ENCODE results near the gene CARS2.
"Not testable (repeated sequence)": the region's sequence is repeated elsewhere in the genome, so short reads cannot be mapped to it uniquely, and the experiment has no call there.

The CARS2 gene

GRCh38 chr13:110712081-110712848 is 6.3 kb upstream of the CARS2 start:
- FAIRE-seq (no peak), DNase-seq (ENCODE audit: low spot score) (peak; percentile 77)

DNA sequence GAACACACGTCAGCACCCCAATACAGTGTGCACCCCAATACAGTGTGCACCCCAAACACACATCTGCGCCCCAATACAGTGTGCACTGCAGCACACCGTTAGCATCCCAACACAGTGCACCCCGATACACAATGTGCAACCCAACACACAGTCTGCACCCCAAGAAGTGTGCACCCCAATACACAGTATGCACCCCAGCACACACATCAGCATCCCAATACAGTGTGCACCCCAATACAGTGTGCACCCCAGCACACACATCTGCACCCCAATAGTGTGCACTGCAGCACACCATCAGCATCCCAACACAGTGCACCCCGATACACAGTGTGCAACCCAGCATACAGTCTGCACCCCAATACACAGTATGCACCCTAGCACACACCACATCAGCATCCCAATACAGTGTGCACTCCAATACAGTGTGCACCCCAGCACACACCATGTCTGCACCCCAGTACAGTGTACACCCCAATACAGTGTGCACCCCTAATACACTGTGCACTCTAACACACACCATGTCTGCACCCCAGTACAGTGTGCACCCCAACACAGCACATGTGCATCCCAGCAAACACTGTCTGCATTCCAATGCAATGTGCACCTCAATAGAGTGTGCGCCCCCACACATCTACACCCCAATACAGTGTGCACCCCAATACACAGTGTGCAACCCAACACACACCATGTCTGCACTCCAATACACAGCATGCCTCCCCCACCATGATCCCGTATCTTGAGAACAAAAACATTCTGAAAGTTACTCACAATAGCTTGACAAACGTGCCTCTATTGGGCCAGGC is 855 bp upstream of the CARS2 start:
- FAIRE-seq (no peak), DNase-seq (ENCODE audit: low spot score) (no peak)

DNA sequence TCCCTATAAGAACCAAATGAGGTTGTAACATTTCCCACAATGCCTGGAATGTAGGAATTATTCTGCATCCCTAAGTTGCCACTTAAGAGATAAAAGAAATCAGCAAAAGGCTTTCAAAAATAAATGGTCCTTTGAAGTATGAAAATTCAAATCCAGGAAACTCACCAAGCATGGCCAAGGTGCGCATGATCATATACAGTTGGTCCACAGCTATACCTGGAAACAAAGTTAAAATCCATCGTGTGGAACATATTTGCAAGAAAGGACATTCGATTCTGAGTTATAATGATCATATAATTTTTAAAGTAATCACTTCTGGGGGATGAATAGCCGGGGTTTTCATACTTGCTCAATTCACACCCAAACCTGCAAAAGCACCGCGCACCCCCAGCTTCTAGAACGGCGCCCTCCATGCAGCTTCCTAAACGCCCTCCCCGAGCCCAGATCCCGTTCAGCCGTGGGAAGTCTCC is 525 bp downstream of the CARS2 start:
- DNase-seq (ENCODE audit: low spot score) (no peak), FAIRE-seq (no peak)

DNA sequence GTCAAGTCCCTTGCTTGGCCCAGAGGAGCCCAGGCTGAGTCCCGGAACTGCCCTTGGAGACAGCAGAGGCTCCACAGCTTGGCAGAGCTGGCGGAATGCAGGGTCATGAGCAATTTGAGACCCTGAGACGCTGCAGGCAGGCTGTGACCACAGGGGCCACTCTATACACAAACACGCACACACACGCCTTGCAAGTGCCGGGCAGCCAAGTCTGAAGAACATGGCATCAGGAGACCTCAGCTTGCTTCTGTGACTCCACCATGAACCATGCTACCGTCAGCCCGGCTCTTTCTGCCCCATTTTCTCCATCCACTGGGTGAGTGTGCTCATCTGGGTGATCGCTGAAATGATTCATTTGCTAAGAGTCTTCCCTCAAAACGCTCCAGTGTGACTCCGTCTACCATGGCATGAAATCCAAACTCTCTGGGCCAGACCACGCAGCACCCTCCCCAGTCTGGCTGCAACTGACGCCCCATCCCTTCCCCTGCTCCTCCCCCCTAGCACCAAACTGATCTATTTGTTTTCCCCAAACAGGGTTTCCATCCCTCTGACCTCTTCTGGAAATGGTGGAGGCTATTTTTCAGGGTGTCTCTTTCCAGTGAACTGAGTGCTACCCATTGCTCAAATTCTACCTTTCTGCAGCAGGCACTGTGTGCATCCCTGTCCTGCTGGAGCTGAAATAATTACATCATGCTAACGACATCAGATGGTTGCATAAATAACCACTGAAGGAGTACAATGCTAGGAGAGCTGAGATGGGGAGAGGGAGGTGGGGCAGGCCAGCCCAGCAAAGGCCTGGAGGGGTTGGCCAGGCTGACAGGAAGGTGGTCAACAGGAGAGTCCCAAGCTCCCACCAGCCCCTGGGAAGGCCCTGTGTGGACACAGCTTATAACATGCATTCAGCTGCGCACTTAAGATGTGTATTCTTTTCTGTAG is 3.1 kb downstream of the CARS2 start:
- DNase-seq (ENCODE audit: low spot score), result no peak
- no peak for FAIRE-seq

GRCh38 chr13:110702089-110702488 is 3.8 kb downstream of the CARS2 start:
- FAIRE-seq, result no peak
- no peak for DNase-seq (ENCODE audit: low spot score)

- DNase-seq (ENCODE audit: low spot score); FAIRE-seq: not testable (repeated sequence)
Measured at GRCh38 chr13:110701061-110701460, 4.9 kb downstream of the CARS2 start.

GRCh38 chr13:110700641-110701040 is 5.3 kb downstream of the CARS2 start:
- no peak for DNase-seq (ENCODE audit: low spot score)
- FAIRE-seq, result no peak

DNA sequence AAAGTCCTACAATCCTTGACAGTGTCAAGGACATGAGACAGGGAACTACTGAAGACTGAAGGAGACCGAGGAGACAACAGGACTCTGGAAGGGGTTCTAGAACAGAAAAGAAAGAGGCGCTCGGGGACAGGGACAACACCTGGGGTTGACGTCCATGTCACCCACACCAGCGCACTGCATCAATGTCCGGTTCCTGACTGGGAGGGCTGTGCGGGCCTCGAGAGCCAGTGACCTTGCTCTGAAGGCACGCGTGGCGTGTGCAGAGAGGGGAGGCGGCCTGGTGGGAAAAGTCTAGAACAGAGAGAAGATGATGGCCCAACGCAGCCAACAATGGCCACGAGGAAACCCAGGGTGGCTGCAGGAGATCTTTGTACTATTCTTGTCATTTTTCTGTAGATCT is 5.7 kb downstream of the CARS2 start:
- DNase-seq (ENCODE audit: low spot score), result no peak
- no peak for FAIRE-seq

- DNase-seq (ENCODE audit: low spot score), result no peak
- no peak for FAIRE-seq
Measured at GRCh38 chr13:110699148-110700145, 6.5 kb downstream of the CARS2 start.

DNA sequence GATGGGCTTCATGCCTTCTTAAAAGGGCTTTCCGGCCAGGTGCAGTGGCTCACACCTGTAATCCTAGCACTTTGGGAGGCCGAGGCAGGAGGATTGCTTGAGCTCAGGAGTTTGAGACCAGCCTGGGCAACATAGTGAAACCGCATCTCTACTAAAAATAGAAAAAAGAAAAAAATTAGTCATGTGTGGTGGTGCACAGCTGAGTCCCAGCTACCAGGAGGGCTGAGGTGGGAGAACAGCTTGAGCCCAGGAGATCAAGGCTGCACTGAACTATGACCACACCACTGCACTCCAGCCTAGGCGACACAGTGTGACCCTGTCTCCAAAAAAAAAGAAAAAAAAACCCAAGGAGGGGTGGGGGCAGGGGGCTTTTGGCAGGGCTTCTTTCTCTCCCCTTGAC is 7.2 kb downstream of the CARS2 start:
- FAIRE-seq, result no peak

GRCh38 chr13:110697842-110698241 is 8.1 kb downstream of the CARS2 start:
- DNase-seq (ENCODE audit: low spot score), result no peak
- no peak for FAIRE-seq

More for the DNA sequence above, 7.2 kb downstream of the CARS2 start:
- no peak for DNase-seq (ENCODE audit: low spot score)

GRCh38 chr13:110696776-110697175 is 9.1 kb downstream of the CARS2 start:
- FAIRE-seq (no peak), DNase-seq (ENCODE audit: low spot score) (no peak)

GRCh38 chr13:110695774-110696173 is 10.1 kb downstream of the CARS2 start:
- not testable (repeated sequence) for DNase-seq (ENCODE audit: low spot score); FAIRE-seq

DNA sequence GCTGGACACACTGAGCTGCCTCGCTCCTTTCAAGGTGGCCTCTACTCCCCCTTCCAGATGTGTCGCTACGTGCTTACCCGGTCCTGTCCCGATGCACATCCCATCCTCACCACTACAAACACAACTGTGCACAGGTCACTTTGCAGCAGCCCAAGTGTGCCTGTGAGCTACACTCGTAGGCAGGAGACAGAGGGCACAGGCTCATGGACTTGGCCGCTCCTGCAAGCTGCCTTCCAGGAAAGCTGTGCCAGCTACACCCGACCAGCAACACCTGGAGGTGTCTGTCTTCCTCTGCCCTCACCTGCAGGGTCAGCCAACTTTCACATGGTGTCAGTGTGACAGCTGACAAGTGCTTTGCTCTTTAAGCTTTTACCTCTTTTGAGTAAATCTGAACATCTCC is 15.4 kb downstream of the CARS2 start:
- FAIRE-seq, result no peak
- no peak for DNase-seq (ENCODE audit: low spot score)

DNA sequence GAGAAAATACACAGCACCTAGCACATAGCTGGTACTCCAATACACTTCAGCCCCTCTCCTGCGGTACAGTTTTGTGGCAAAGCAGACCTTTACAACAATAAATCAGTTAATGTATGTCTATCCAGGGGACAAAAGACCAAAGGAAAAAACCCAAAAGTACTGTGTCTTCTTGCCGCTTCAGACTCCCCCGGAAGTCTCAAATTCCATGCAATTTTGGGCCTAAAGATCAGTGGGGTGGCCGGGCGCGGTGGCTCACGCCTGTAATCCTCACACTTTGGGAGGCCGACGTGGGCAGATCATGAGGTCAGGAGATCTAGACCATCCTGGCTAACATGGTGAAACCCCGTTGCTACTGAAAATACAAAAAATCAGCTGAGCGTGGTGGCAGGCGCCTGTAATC is 16.2 kb downstream of the CARS2 start:
- DNase-seq (ENCODE audit: low spot score), result no peak
- FAIRE-seq, result no peak

- FAIRE-seq (no peak), DNase-seq (ENCODE audit: low spot score) (no peak)
Measured at GRCh38 chr13:110689041-110689440, 16.9 kb downstream of the CARS2 start.

DNA sequence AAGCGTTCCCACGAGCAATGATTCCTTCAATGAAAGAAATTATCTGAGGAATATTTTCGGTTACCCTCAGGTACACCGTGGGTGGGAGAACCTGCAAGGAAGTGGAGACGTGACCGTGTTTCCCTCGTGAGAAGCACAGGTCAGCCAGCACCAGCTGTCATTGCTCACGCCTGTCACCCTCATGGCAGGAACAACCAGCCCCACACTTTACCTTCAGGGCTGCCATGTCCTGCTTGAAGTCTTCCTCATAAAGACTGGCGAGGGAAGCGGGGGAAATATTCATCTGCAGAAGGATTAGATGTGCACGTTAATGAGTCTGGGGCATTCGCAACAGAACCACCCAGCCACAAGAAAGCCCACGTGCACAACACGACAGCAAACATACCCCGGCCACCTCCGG is 18.2 kb downstream of the CARS2 start:
- DNase-seq (ENCODE audit: low spot score) (no peak), FAIRE-seq (no peak)

GRCh38 chr13:110685305-110686020 is 20.5 kb downstream of the CARS2 start:
- no peak for FAIRE-seq
- no peak for DNase-seq (ENCODE audit: low spot score)

GRCh38 chr13:110684388-110685056 is 21.4 kb downstream of the CARS2 start:
- no peak for DNase-seq (ENCODE audit: low spot score)
- no peak for FAIRE-seq
